GM23338 (cell line): ENCODE data around the gene IQCE. TPM values are rescaled to one million over a fixed set of nuclear protein-coding genes. Genes with fewer than 3 reads are reported as not detected.
A peak's percentile ranks its signal among the peaks of the same experiment; 100 is the strongest.

ENCODE experiments used
- ATAC-seq: fragments of 200-7000 bp; cut with Tn5 transposase; 3 replicates; pipeline ENCODE4 v1.9.1; 2020
- DNase-seq: peaks from one replicate; pipeline ENCODE4 v3.0.0-alpha.2; 2015; ENCODE audit warnings: low spot score
- H2AFZ ChIP-seq: fragments of 200-600 bp; sonication (generic); 2 replicates; pipeline ENCODE4 v1.8.0; 2016; ENCODE audit warnings: antibody characterized with exemption, mild to moderate bottlenecking, moderate library complexity
- H3F3A ChIP-seq: fragments of 200-600 bp; sonication (generic); replicated peaks from 2 replicates; pipeline ENCODE4 v1.8.0; 2017; ENCODE audit warnings: antibody characterized with exemption, mixed run types, low read depth
- H3K27ac ChIP-seq: fragments of 200-600 bp; sonication (generic); 2 replicates; pipeline ENCODE4 v1.6.1; 2016; ENCODE audit warnings: low read depth
- H3K27me3 ChIP-seq: fragments of 200-600 bp; sonication (generic); 2 replicates; pipeline ENCODE4 v1.8.0; 2016; ENCODE audit warnings: mild to moderate bottlenecking, mixed run types, moderate library complexity; ENCODE audit not compliant: insufficient read depth
- H3K36me3 ChIP-seq: fragments of 200-600 bp; sonication (generic); 2 replicates; pipeline ENCODE4 v1.8.0; 2016; ENCODE audit warnings: mild to moderate bottlenecking; ENCODE audit not compliant: insufficient read depth
- H3K4me1 ChIP-seq: fragments of 200-600 bp; sonication (generic); 2 replicates; pipeline ENCODE4 v1.8.0; 2016; ENCODE audit warnings: mild to moderate bottlenecking, moderate library complexity; ENCODE audit not compliant: insufficient read depth
- H3K4me2 ChIP-seq: fragments of 200-600 bp; sonication (generic); 2 replicates; pipeline ENCODE4 v1.7.1; 2017; ENCODE audit warnings: mixed run types
- H3K4me3 ChIP-seq: fragments of 200-600 bp; sonication (generic); 2 replicates; pipeline ENCODE4 v1.6.1; 2016; ENCODE audit warnings: mixed run types
- H3K79me2 ChIP-seq: fragments of 200-600 bp; sonication (generic); replicated peaks from 2 replicates; pipeline ENCODE4 v1.8.0; 2017; ENCODE audit warnings: mild to moderate bottlenecking; ENCODE audit not compliant: insufficient read depth
- H3K9me2 ChIP-seq: fragments of 200-600 bp; sonication (generic); 2 replicates; pipeline ENCODE4 v1.8.0; 2017; ENCODE audit not compliant: insufficient read depth
- H4K20me1 ChIP-seq: fragments of 200-600 bp; sonication (generic); replicated peaks from 2 replicates; pipeline ENCODE4 v1.8.0; 2017; ENCODE audit warnings: mild to moderate bottlenecking; ENCODE audit not compliant: insufficient read depth
- H3K27ac Mint-ChIP-seq: 2 replicates; pipeline ENCODE4 v1.8.0; 2020; ENCODE audit warnings: inconsistent platforms, mild to moderate bottlenecking, moderate library complexity, mixed read lengths
- H3K27me3 Mint-ChIP-seq: 3 replicates; pipeline ENCODE4 v1.8.0; 2022; ENCODE audit warnings: low read depth, mild to moderate bottlenecking, moderate library complexity, mixed read lengths, inconsistent platforms; ENCODE audit not compliant: insufficient read depth, poor library complexity
- H3K36me3 Mint-ChIP-seq: 3 replicates; pipeline ENCODE4 v1.8.0; 2021; ENCODE audit warnings: low read depth, mild to moderate bottlenecking, inconsistent platforms, moderate library complexity, mixed read lengths
- H3K4me1 Mint-ChIP-seq: 3 replicates; pipeline ENCODE4 v1.8.0; 2020; ENCODE audit warnings: mild to moderate bottlenecking, inconsistent platforms, mixed read lengths
- H3K4me3 Mint-ChIP-seq: 3 replicates; pipeline ENCODE4 v1.8.0; 2021; ENCODE audit warnings: moderate library complexity, mild to moderate bottlenecking, inconsistent platforms, mixed read lengths
- H3K9me3 Mint-ChIP-seq: 3 replicates; pipeline ENCODE4 v1.8.0; 2020; ENCODE audit warnings: moderate library complexity, mild to moderate bottlenecking, inconsistent platforms, mixed read lengths
- CREB1 ChIP-seq: fragments of 250-450 bp; sonication (Bioruptor Pico); IDR thresholded peaks from 2 replicates; pipeline ENCODE4 v1.5.0; 2020; ENCODE audit warnings: low read depth, mild to moderate bottlenecking, moderate library complexity
- EZH2 ChIP-seq: fragments of 200-600 bp; sonication (generic); IDR thresholded peaks from one replicate; pipeline ENCODE4 v1.8.0; 2017; ENCODE audit warnings: antibody characterized with exemption, mild to moderate bottlenecking, low read depth; ENCODE audit not compliant: unreplicated experiment
- EZH2phosphoT487 ChIP-seq: fragments of 200-600 bp; sonication (generic); IDR thresholded peaks from one replicate; pipeline ENCODE4 v1.8.1; 2018; ENCODE audit warnings: antibody characterized with exemption; ENCODE audit not compliant: unreplicated experiment
- JUNB ChIP-seq: IDR thresholded peaks from one replicate; pipeline ENCODE4 v1.6.1; 2016; ENCODE audit warnings: antibody characterized with exemption; ENCODE audit not compliant: unreplicated experiment
- POLR2AphosphoS5 ChIP-seq: IDR thresholded peaks from 2 replicates; pipeline ENCODE4 v1.6.1; 2016; ENCODE audit warnings: antibody characterized with exemption, low read depth
- STAT1 ChIP-seq: IDR thresholded peaks from one replicate; pipeline ENCODE4 v1.6.1; 2016; ENCODE audit warnings: antibody characterized with exemption; ENCODE audit not compliant: unreplicated experiment
- ZNF114 ChIP-seq: fragments of 250-450 bp; sonication (Bioruptor Pico); IDR thresholded peaks from 2 replicates; pipeline ENCODE4 v1.5.0; 2020; ENCODE audit warnings: mild to moderate bottlenecking, moderate library complexity
- ZNF331 ChIP-seq: fragments of 250-450 bp; sonication (Bioruptor Pico); IDR thresholded peaks from 2 replicates; pipeline ENCODE4 v1.5.0; 2020; ENCODE audit warnings: low read depth, mild to moderate bottlenecking, moderate library complexity
- ZNF462 ChIP-seq: fragments of 250-450 bp; sonication (Bioruptor Pico); IDR thresholded peaks from 2 replicates; pipeline ENCODE4 v1.5.0; 2020; ENCODE audit warnings: mild to moderate bottlenecking, moderate library complexity
- polyA plus RNA-seq: library from polyadenylated mRNA; unstranded; fragments of >200 nt; fragmentation: Nextera tagmentation; extraction: Ambion mirVana; gene quantifications from 2 replicates; pipeline ENCODE4 v1.2.1, GENCODE V29; 2016
- total RNA-seq: library from RNA; depleted of rRNA; stranded (reverse); fragments of >200 nt; shearing (Covaris generic); gene quantifications from 2 replicates; pipeline ENCODE4 v1.2.3, GENCODE V29; 2014
- TF ChIP-seq, protein P1 (sequence below): IDR thresholded peaks from 2 replicates; pipeline ENCODE4 v1.6.1; 2016; ENCODE audit warnings: antibody characterized with exemption
- TF ChIP-seq, protein P2 (sequence below): IDR thresholded peaks from one replicate; pipeline ENCODE4 v1.6.1; 2018; ENCODE audit warnings: antibody characterized with exemption; ENCODE audit not compliant: unreplicated experiment

Gene IQCE
- total and polyA plus RNA-seq, 2 experiments from 2014 or later, result 5.0 to 7.7 TPM

- Mint-ChIP-seq H3K27me3 (peaks cover 8% of the 10 kb centered on the region), H3K36me3 (no peaks in the 10 kb centered on the region; the same call in 2 of the 3 replicates), H3K9me3 (no peaks in the 10 kb centered on the region), H3K27ac (no peak overlapping the region), H3K4me3 (no peak overlapping the region), H3K4me1 (peaks cover 10% of the 10 kb centered on the region)
- no peaks in the 10 kb centered on the region for H3K4me1 ChIP-seq
- H3K79me2 ChIP-seq, result no peaks in the 10 kb centered on the region
- H3K4me3 ChIP-seq, result no peak overlapping the region
- H3F3A ChIP-seq, result no peaks in the 10 kb centered on the region
- no peaks in the 10 kb centered on the region for H4K20me1 ChIP-seq
- no peak overlapping the region for H3K27ac ChIP-seq
- no peaks in the 10 kb centered on the region for H3K27me3 ChIP-seq
- no peak overlapping the region for H2AFZ ChIP-seq
- H3K9me2 ChIP-seq, result no peaks in the 10 kb centered on the region
- DNase-seq, result no peak
- no peak overlapping the region for H3K4me2 ChIP-seq
- no peak for TF ChIP-seq EZH2phosphoT487
- no peak for TF ChIP-seq STAT1
- no peaks in the 10 kb centered on the region for H3K36me3 ChIP-seq
- no peak for ATAC-seq
Observed at GRCh38 chr7:2580636-2581035, 21.9 kb downstream of the IQCE start.

- Mint-ChIP-seq H3K4me1 (peaks cover 17% of the 10 kb centered on the region), H3K36me3 (no peaks in the 10 kb centered on the region), H3K9me3 (no peaks in the 10 kb centered on the region), H3K27ac (no peak overlapping the region), H3K27me3 (peaks cover 7% of the 10 kb centered on the region), H3K4me3 (no peak overlapping the region)
- H3K79me2 ChIP-seq, result no peaks in the 10 kb centered on the region
- DNase-seq, result no peak
- no peaks in the 10 kb centered on the region for H4K20me1 ChIP-seq
- no peak overlapping the region for H2AFZ ChIP-seq
- H3K36me3 ChIP-seq, result no peaks in the 10 kb centered on the region
- H3K9me2 ChIP-seq, result no peaks in the 10 kb centered on the region
- H3K27me3 ChIP-seq, result no peaks in the 10 kb centered on the region
- peak; percentile 63 for ATAC-seq
- H3K4me1 ChIP-seq, result no peaks in the 10 kb centered on the region
- no peak overlapping the region for H3K4me2 ChIP-seq
- H3K27ac ChIP-seq, result no peak overlapping the region
- H3F3A ChIP-seq, result no peaks in the 10 kb centered on the region
- no peak overlapping the region for H3K4me3 ChIP-seq
- TF ChIP-seq ZNF462 (CRISPR knock-in tag), result no peak
- no peak for TF ChIP-seq ZNF114 (CRISPR knock-in tag)
- TF ChIP-seq EZH2phosphoT487, result no peak
- no peak for TF ChIP-seq JUNB
- TF ChIP-seq, protein P1, sequence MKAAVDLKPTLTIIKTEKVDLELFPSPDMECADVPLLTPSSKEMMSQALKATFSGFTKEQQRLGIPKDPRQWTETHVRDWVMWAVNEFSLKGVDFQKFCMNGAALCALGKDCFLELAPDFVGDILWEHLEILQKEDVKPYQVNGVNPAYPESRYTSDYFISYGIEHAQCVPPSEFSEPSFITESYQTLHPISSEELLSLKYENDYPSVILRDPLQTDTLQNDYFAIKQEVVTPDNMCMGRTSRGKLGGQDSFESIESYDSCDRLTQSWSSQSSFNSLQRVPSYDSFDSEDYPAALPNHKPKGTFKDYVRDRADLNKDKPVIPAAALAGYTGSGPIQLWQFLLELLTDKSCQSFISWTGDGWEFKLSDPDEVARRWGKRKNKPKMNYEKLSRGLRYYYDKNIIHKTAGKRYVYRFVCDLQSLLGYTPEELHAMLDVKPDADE, result no peak
- no peak for TF ChIP-seq STAT1
- TF ChIP-seq POLR2AphosphoS5, result no peak
- no peak for TF ChIP-seq ZNF331 (CRISPR knock-in tag)
- TF ChIP-seq CREB1 (CRISPR knock-in tag), result no peak
- TF ChIP-seq, protein P2, sequence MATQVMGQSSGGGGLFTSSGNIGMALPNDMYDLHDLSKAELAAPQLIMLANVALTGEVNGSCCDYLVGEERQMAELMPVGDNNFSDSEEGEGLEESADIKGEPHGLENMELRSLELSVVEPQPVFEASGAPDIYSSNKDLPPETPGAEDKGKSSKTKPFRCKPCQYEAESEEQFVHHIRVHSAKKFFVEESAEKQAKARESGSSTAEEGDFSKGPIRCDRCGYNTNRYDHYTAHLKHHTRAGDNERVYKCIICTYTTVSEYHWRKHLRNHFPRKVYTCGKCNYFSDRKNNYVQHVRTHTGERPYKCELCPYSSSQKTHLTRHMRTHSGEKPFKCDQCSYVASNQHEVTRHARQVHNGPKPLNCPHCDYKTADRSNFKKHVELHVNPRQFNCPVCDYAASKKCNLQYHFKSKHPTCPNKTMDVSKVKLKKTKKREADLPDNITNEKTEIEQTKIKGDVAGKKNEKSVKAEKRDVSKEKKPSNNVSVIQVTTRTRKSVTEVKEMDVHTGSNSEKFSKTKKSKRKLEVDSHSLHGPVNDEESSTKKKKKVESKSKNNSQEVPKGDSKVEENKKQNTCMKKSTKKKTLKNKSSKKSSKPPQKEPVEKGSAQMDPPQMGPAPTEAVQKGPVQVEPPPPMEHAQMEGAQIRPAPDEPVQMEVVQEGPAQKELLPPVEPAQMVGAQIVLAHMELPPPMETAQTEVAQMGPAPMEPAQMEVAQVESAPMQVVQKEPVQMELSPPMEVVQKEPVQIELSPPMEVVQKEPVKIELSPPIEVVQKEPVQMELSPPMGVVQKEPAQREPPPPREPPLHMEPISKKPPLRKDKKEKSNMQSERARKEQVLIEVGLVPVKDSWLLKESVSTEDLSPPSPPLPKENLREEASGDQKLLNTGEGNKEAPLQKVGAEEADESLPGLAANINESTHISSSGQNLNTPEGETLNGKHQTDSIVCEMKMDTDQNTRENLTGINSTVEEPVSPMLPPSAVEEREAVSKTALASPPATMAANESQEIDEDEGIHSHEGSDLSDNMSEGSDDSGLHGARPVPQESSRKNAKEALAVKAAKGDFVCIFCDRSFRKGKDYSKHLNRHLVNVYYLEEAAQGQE, result no peak
- no peak for TF ChIP-seq EZH2
Observed at GRCh38 chr7:2582006-2582735, 23.4 kb downstream of the IQCE start.
